ENCODE data around the gene TIFAB. TPM values are rescaled to one million over a fixed set of nuclear protein-coding genes. Genes with fewer than 3 reads are reported as not detected.

The TIFAB gene
- polyA plus RNA-seq, 1 donor: 1.4 TPM

GRCh38 chr5:135468541-135468940, 16.4 kb upstream of the TIFAB start:
- no peak for DNase-seq
- H3K4me3 ChIP-seq (ENCODE audit: low read length): no peak overlapping the region
- no peak overlapping the region for H3K27ac ChIP-seq (ENCODE audit: low read length)
- no CpG with 5 or more reads among the region's 2 CpGs for WGBS (ENCODE audit: insufficient coverage, low lambda C conversion rate)
- peaks cover 80% of the 10 kb centered on the region for H3K27me3 ChIP-seq (ENCODE audit: control insufficient read depth, insufficient read depth, low read length)
- H3K36me3 ChIP-seq (ENCODE audit: control insufficient read depth, insufficient read depth, low read length): no peaks in the 10 kb centered on the region
- H3K9me3 ChIP-seq (ENCODE audit: control insufficient read depth, low read depth, low read length): no peaks in the 10 kb centered on the region
- H3K4me1 ChIP-seq (ENCODE audit: control insufficient read depth, insufficient read depth, low read length): no peaks in the 10 kb centered on the region

- H3K9me3 ChIP-seq (ENCODE audit: control insufficient read depth, low read depth, low read length): no peaks in the 10 kb centered on the region
- no peak for DNase-seq
- no peak overlapping the region for H3K27ac ChIP-seq (ENCODE audit: low read length)
- H3K4me3 ChIP-seq (ENCODE audit: low read length): no peak overlapping the region
- 100% methylated on average over 1 of the region's 4 CpGs for WGBS (ENCODE audit: insufficient coverage, low lambda C conversion rate)
- peaks cover 80% of the 10 kb centered on the region for H3K27me3 ChIP-seq (ENCODE audit: control insufficient read depth, insufficient read depth, low read length)
- no peaks in the 10 kb centered on the region for H3K4me1 ChIP-seq (ENCODE audit: control insufficient read depth, insufficient read depth, low read length)
- H3K36me3 ChIP-seq (ENCODE audit: control insufficient read depth, insufficient read depth, low read length): no peaks in the 10 kb centered on the region
Measured at GRCh38 chr5:135467871-135468485, 15.8 kb upstream of the TIFAB start.

GRCh38 chr5:135467051-135467625, 15.0 kb upstream of the TIFAB start:
- Histone ChIP-seq H3K27ac (ENCODE audit: low read length) (no peak overlapping the region), H3K27me3 (ENCODE audit: control insufficient read depth, insufficient read depth, low read length) (peaks cover 83% of the 10 kb centered on the region)
- DNase-seq: no peak

DNA sequence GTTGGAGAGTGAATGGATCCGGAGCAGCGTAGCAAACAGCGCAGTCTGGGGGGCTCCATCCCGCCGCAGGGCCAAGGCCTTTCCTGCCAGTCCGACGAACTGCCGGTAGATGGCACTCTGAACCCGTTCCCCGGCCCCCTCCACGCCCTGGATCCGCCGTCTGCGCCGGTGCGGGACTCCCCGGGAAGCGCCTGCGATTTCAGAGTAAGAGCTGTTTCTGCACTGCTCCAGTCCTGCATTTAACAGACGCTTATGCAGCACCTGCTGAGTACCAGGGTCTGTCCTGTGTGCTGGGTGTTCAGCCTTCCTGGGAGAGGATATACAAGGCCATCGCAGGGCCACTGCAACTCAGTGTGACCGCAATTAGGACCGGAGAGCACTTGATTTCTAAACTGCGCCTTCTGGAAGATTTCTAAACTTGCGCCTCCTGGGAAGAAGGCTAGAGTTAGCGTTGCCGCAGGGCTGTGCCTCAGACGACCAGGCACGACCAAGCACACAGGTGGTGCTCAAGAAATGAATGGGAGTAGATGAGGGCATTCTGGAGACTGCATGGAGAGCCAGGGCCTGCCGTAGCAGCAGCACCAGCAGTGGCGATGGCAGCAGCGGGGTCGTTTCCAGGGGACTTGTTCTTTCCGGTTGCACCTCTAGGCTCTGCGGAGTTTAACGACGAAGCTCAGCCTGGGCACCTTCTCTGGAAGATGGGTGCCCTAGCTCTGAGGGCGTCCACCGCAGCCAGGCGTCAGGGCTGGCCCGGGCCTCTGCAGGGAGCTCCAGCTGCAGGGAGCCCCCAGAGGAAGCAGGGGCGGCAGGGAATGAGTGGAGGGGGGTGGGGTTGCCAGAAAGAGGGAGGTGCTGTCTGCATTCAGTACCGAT, 14.3 kb upstream of the TIFAB start:
- H3K9me3 ChIP-seq (ENCODE audit: control insufficient read depth, low read depth, low read length): no peaks in the 10 kb centered on the region
- peaks cover 81% of the 10 kb centered on the region for H3K27me3 ChIP-seq (ENCODE audit: control insufficient read depth, insufficient read depth, low read length)
- H3K36me3 ChIP-seq (ENCODE audit: control insufficient read depth, insufficient read depth, low read length): no peaks in the 10 kb centered on the region
- H3K4me3 ChIP-seq (ENCODE audit: low read length): no peak overlapping the region
- H3K27ac ChIP-seq (ENCODE audit: low read length): no peak overlapping the region
- no peaks in the 10 kb centered on the region for H3K4me1 ChIP-seq (ENCODE audit: control insufficient read depth, insufficient read depth, low read length)
- peak; percentile 45 to 55 for DNase-seq
- no CpG with 5 or more reads among the region's 43 CpGs for WGBS (ENCODE audit: insufficient coverage, low lambda C conversion rate)

More at GRCh38 chr5:135467051-135467625, 15.0 kb upstream of the TIFAB start:
- Histone ChIP-seq H3K4me1 (ENCODE audit: control insufficient read depth, insufficient read depth, low read length) (no peaks in the 10 kb centered on the region), H3K9me3 (ENCODE audit: control insufficient read depth, low read depth, low read length) (no peaks in the 10 kb centered on the region), H3K36me3 (ENCODE audit: control insufficient read depth, insufficient read depth, low read length) (no peaks in the 10 kb centered on the region), H3K4me3 (ENCODE audit: low read length) (no peak overlapping the region)
- WGBS (ENCODE audit: insufficient coverage, low lambda C conversion rate): no CpG with 5 or more reads among the region's 15 CpGs

DNA sequence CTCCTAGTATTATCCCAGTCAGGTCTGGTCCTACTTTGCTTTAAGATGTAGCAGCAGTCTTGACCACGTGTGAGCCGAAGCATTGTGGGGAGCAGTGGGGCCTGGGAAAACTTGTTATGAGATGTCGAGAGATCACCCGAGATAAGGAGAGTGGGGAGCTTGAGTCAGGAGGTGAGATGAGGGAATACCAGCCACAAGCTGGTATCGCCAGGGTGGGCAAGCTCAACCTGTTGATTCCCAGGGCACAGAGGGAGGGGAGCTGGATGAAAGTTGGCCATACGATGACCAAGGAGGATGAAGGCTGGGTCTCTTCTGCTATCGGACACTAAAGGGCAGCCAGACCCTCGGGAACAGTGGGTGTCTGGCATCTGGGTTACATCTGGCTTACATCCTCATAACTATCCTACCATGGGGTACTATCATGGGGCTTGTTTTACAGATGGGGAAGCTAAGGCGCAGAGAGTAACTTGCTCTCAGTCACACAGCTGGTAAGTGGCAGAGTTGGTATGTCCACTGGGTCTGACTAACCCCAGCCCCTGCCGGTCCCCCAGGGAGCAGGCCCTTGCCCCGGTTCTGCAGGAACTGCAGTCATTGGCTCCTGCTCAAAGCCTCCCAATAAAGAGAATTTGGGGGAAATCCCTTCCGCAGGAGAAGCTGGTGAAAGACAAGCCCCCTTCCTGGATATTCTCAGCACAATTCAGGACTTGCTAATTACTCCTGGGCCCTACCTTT, 13.4 kb upstream of the TIFAB start:
- no peak for DNase-seq
- peaks cover 78% of the 10 kb centered on the region for H3K27me3 ChIP-seq (ENCODE audit: control insufficient read depth, insufficient read depth, low read length)
- no peak overlapping the region for H3K27ac ChIP-seq (ENCODE audit: low read length)
- WGBS (ENCODE audit: insufficient coverage, low lambda C conversion rate): 57% methylated on average over 3 of the region's 12 CpGs
- H3K9me3 ChIP-seq (ENCODE audit: control insufficient read depth, low read depth, low read length): no peaks in the 10 kb centered on the region
- no peaks in the 10 kb centered on the region for H3K4me1 ChIP-seq (ENCODE audit: control insufficient read depth, insufficient read depth, low read length)
- no peak overlapping the region for H3K4me3 ChIP-seq (ENCODE audit: low read length)
- H3K36me3 ChIP-seq (ENCODE audit: control insufficient read depth, insufficient read depth, low read length): no peaks in the 10 kb centered on the region

GRCh38 chr5:135462304-135462703, 10.2 kb upstream of the TIFAB start:
- peak; percentile 36 to 54 for DNase-seq
- Histone ChIP-seq H3K27ac (ENCODE audit: low read length) (no peak overlapping the region), H3K27me3 (ENCODE audit: control insufficient read depth, insufficient read depth, low read length) (peaks cover 75% of the 10 kb centered on the region), H3K9me3 (ENCODE audit: control insufficient read depth, low read depth, low read length) (no peaks in the 10 kb centered on the region), H3K4me1 (ENCODE audit: control insufficient read depth, insufficient read depth, low read length) (no peaks in the 10 kb centered on the region), H3K4me3 (ENCODE audit: low read length) (no peak overlapping the region), H3K36me3 (ENCODE audit: control insufficient read depth, insufficient read depth, low read length) (no peaks in the 10 kb centered on the region)
- WGBS (ENCODE audit: insufficient coverage, low lambda C conversion rate): no CpG with 5 or more reads among the region's 6 CpGs

DNA sequence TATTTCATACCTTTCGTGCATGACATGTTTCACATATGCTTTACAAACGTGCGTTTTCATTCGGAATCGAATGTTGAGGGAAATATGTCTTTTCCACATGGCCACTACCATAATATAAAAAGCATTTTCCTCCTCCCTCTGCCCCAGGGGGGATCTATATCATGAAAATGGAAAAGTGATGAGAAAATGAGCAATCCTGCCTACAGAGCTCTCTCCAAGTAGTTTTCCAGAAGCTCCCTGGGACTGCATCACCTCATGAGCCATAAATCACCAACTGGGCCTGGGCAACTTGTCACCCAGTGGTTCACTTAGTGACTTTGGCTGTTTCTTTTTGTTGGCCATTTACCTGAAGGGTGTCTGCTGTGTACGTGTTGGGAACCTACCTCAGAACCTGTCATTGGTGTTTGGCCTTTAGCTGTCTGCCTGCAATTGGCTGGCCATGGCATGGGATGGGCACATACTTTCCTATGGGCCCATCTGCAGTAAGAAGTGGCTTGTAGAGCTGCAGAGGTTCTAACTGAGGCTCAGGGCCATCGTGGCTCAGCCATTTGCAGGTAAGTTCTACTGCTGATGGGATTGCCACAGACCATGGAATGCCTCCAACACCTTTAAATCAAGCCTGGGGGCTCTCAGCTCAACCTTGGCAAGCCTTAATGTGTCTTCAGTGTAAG, 9.5 kb upstream of the TIFAB start:
- H3K36me3 ChIP-seq (ENCODE audit: control insufficient read depth, insufficient read depth, low read length): no peaks in the 10 kb centered on the region
- no peak overlapping the region for H3K27ac ChIP-seq (ENCODE audit: low read length)
- H3K4me3 ChIP-seq (ENCODE audit: low read length): no peak overlapping the region
- WGBS (ENCODE audit: insufficient coverage, low lambda C conversion rate): 87% methylated on average over 3 of the region's 7 CpGs
- peaks cover 70% of the 10 kb centered on the region for H3K27me3 ChIP-seq (ENCODE audit: control insufficient read depth, insufficient read depth, low read length)
- H3K4me1 ChIP-seq (ENCODE audit: control insufficient read depth, insufficient read depth, low read length): no peaks in the 10 kb centered on the region
- no peak for DNase-seq
- H3K9me3 ChIP-seq (ENCODE audit: control insufficient read depth, low read depth, low read length): no peaks in the 10 kb centered on the region

DNA sequence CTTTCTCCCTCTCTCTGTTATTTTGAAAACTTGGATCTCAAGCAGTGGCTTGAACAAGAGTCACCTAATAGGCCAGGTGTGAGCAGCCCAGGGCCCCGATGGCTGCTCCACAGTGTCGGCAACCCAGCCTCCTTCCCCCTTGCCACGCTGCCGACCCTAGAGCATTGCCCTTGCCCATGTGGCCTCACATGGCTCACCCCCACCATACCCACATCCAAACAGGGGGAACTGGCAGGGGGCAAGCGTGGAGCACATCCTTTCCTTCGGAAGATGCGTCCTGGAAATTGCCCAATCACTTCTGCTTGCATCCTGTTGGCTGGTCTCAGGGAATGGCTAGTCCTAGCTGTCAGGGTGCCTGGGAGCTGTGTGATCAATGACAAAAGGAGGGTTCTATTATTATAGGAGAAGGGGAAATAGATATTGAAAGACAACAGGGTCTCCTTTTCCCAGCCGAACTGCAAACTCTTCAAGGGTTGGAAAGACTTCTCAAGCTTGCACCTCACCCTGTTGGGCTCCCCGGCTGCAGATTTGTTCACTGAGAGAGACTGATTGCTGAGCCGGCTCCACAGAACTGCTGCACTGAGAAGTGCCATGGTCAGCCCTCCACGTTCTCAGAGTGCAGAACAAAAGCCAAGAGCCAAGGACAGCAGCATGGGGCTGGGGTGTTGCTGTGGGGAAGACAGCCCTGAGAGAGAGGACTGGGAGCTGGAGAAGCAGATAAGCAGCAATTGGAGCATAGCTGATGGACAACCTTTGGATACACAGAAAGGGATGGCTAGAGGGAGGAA, 8.3 kb upstream of the TIFAB start:
- DNase-seq: no peak
- no peaks in the 10 kb centered on the region for H3K9me3 ChIP-seq (ENCODE audit: control insufficient read depth, low read depth, low read length)
- H3K4me1 ChIP-seq (ENCODE audit: control insufficient read depth, insufficient read depth, low read length): no peaks in the 10 kb centered on the region
- WGBS (ENCODE audit: insufficient coverage, low lambda C conversion rate): no CpG with 5 or more reads among the region's 11 CpGs
- H3K4me3 ChIP-seq (ENCODE audit: low read length): no peak overlapping the region
- H3K27ac ChIP-seq (ENCODE audit: low read length): no peak overlapping the region
- peaks cover 62% of the 10 kb centered on the region for H3K27me3 ChIP-seq (ENCODE audit: control insufficient read depth, insufficient read depth, low read length)
- no peaks in the 10 kb centered on the region for H3K36me3 ChIP-seq (ENCODE audit: control insufficient read depth, insufficient read depth, low read length)

DNA sequence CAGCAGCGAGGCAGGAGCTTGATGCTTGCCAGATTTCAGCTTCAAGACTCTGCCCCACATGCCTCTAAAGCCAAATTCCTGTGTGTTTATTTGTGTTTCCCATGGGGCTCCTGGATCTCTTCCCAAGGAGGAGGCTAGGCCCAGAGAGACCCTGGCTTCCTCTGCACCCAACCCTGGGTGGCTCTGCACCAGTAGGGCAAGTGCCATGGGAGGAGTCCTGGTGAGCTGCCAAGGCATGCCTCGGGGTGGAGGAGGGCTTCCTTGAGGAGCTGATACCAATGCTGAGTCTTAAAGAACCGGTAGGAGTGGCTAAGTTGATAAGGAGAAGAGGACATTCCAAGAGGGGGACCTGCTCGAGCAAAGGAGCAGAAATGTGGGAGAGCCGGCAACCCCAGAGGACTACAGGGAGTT, 6.8 kb upstream of the TIFAB start:
- H3K4me3 ChIP-seq (ENCODE audit: low read length): no peak overlapping the region
- no CpG with 5 or more reads among the region's 5 CpGs for WGBS (ENCODE audit: insufficient coverage, low lambda C conversion rate)
- no peaks in the 10 kb centered on the region for H3K9me3 ChIP-seq (ENCODE audit: control insufficient read depth, low read depth, low read length)
- DNase-seq: no peak
- H3K27ac ChIP-seq (ENCODE audit: low read length): no peak overlapping the region
- H3K36me3 ChIP-seq (ENCODE audit: control insufficient read depth, insufficient read depth, low read length): no peaks in the 10 kb centered on the region
- H3K4me1 ChIP-seq (ENCODE audit: control insufficient read depth, insufficient read depth, low read length): no peaks in the 10 kb centered on the region
- peaks cover 49% of the 10 kb centered on the region for H3K27me3 ChIP-seq (ENCODE audit: control insufficient read depth, insufficient read depth, low read length)

All from large intestine (tissue), 3 donors.